ENCODE measurements around the gene SCGN. TPM values are rescaled to one million over a fixed set of nuclear protein-coding genes. Genes with fewer than 3 reads are reported as not detected.

SCGN gene
- total RNA-seq, 1 experiment from 2014 or later: not detected

DNA sequence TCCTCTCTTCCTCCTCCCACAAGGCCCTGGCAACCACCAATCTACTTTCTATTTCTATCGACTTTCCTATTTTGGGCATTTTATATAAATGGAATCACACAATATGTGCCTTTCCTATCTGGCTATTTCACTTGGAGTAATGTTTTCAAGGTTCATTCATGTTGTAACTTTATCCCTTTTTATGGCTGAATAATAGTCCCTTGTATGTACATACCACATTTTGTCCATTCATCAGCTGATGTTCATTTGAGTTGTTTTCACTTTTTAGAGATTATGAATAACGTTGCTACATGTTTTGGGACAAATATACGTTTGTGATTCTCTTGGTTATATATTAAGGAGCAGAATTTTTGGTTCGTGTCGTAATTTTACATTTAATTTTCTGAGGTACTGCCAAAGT is 33.9 kb downstream of the SCGN start:
- POLR2A ChIA-PET: no interaction called here
- no TSS peak for BruUV-seq (replicated peaks)

GRCh38 chr6:25686856-25687255 is 34.8 kb downstream of the SCGN start:
- no peak overlapping the region for H3K4me3 Mint-ChIP-seq (ENCODE audit: unreplicated experiment)
- no TSS peak for BruUV-seq (replicated peaks)
- H3K36me3 Mint-ChIP-seq (ENCODE audit: insufficient read depth, unreplicated experiment): no peaks in the 10 kb centered on the region
- H3K9me3 Mint-ChIP-seq (ENCODE audit: unreplicated experiment): peaks cover 7% of the 10 kb centered on the region
- no peaks in the 10 kb centered on the region for H3K27me3 Mint-ChIP-seq (ENCODE audit: insufficient read depth, unreplicated experiment)
- intact Hi-C loops (cut with micrococcal nuclease): no loop called here
- no peak overlapping the region for H3K27ac Mint-ChIP-seq (ENCODE audit: low read depth, unreplicated experiment)
- DNase-seq (ENCODE audit: unreplicated experiment): no peak
- no peak for TF ChIP-seq CTCF (IDR thresholded peaks at IDR 0.05; ENCODE audit: unreplicated experiment)
- no peaks in the 10 kb centered on the region for H3K4me1 Mint-ChIP-seq (ENCODE audit: insufficient read depth, unreplicated experiment)
- POLR2A ChIA-PET: no interaction called here
- CTCF ChIA-PET: interaction anchor here (0.6 to 1.4 kb wide), 2 partner anchors 20 to 309 kb away, joined by 3 read pairs; no protein-coding TSS in a partner anchor

More for the DNA sequence above, 33.9 kb downstream of the SCGN start:
- CTCF ChIA-PET: no interaction called here
- intact Hi-C loops (cut with micrococcal nuclease): no loop called here
- TF ChIP-seq CTCF (IDR thresholded peaks at IDR 0.05; ENCODE audit: unreplicated experiment): no peak
- Mint-ChIP-seq H3K9me3 (ENCODE audit: unreplicated experiment) (peaks cover 7% of the 10 kb centered on the region), H3K4me3 (ENCODE audit: unreplicated experiment) (no peak overlapping the region), H3K27me3 (ENCODE audit: insufficient read depth, unreplicated experiment) (no peaks in the 10 kb centered on the region), H3K36me3 (ENCODE audit: insufficient read depth, unreplicated experiment) (no peaks in the 10 kb centered on the region), H3K27ac (ENCODE audit: low read depth, unreplicated experiment) (no peak overlapping the region), H3K4me1 (ENCODE audit: insufficient read depth, unreplicated experiment) (no peaks in the 10 kb centered on the region)
- no peak for DNase-seq (ENCODE audit: unreplicated experiment)

DNA sequence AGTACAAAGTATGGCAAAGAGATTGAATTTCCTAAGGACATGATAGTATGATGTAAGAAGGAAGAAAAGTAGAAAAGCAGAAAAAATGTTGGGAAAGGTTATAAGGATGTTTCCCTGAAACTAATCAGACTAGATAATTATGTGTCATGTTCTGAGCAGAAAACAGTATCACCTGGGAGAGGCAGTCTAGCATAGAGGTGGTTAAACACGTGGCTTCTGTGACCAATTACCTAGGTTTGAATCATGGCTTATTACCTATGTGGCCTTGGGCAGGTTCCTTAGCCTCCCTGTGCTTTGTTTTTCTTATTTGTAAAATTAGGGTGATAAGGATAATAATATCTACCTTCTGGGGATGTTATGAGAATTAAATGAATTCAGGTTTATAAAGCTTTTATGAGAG is 38.0 kb downstream of the SCGN start:
- ChIA-PET POLR2A (no interaction called here), CTCF (interaction anchor here (0.6 kb wide), 1 partner anchor 12 kb away, joined by 3 read pairs; no protein-coding TSS in a partner anchor)
- Mint-ChIP-seq H3K4me1 (ENCODE audit: insufficient read depth, unreplicated experiment) (no peaks in the 10 kb centered on the region), H3K4me3 (ENCODE audit: unreplicated experiment) (no peak overlapping the region), H3K27ac (ENCODE audit: low read depth, unreplicated experiment) (no peak overlapping the region), H3K9me3 (ENCODE audit: unreplicated experiment) (peaks cover 7% of the 10 kb centered on the region), H3K36me3 (ENCODE audit: insufficient read depth, unreplicated experiment) (no peaks in the 10 kb centered on the region), H3K27me3 (ENCODE audit: insufficient read depth, unreplicated experiment) (no peaks in the 10 kb centered on the region)
- TF ChIP-seq CTCF (IDR thresholded peaks at IDR 0.05; ENCODE audit: unreplicated experiment): no peak
- no peak for DNase-seq (ENCODE audit: unreplicated experiment)
- intact Hi-C loops (cut with micrococcal nuclease): no loop called here
- no TSS peak for BruUV-seq (replicated peaks)

- H3K27me3 Mint-ChIP-seq (ENCODE audit: insufficient read depth, unreplicated experiment): no peaks in the 10 kb centered on the region
- H3K9me3 Mint-ChIP-seq (ENCODE audit: unreplicated experiment): no peaks in the 10 kb centered on the region
- DNase-seq (ENCODE audit: unreplicated experiment): no peak
- no peaks in the 10 kb centered on the region for H3K4me1 Mint-ChIP-seq (ENCODE audit: insufficient read depth, unreplicated experiment)
- intact Hi-C loops (cut with micrococcal nuclease): no loop called here
- no peak overlapping the region for H3K27ac Mint-ChIP-seq (ENCODE audit: low read depth, unreplicated experiment)
- ChIA-PET CTCF (no interaction called here), POLR2A (no interaction called here)
- no peak for TF ChIP-seq CTCF (IDR thresholded peaks at IDR 0.05; ENCODE audit: unreplicated experiment)
- H3K4me3 Mint-ChIP-seq (ENCODE audit: unreplicated experiment): no peak overlapping the region
- no TSS peak for BruUV-seq (replicated peaks)
- no peaks in the 10 kb centered on the region for H3K36me3 Mint-ChIP-seq (ENCODE audit: insufficient read depth, unreplicated experiment)
Observed at GRCh38 chr6:25691894-25692293, 39.9 kb downstream of the SCGN start.

All from MCF 10A (cell line).